Gastroesophageal sphincter (tissue), 4 donors: ENCODE results near the gene SPATA20. TPM values are rescaled to one million over a fixed set of nuclear protein-coding genes. Genes with fewer than 3 reads are reported as not detected.

Experiments used
- ATAC-seq: fragments of 150-250 bp; one replicate; pipeline ENCODE4 v1.9.1; 2016; ENCODE audit warnings: mild to moderate bottlenecking, moderate library complexity
- H3K27ac ChIP-seq, 4 donors: fragments of 200-600 bp; sonication (generic) in 3 of 4; 1 replicate in 3 of 4; 2 replicates in 1 of 4; pipeline ENCODE4 v1.5.1; 2016 to 2019
- H3K27me3 ChIP-seq: fragments of 200-600 bp; sonication (generic); one replicate; pipeline ENCODE4 v1.5.1; 2019
- H3K36me3 ChIP-seq, 2 donors: fragments of 200-600 bp; sonication (generic); one replicate each; pipeline ENCODE4 v1.5.1; 2019; ENCODE audit warnings: control low read depth in 1 of 2
- H3K4me1 ChIP-seq, 3 donors: fragments of 200-600 bp; sonication (generic); 1 replicate in 2 of 3; 2 replicates in 1 of 3; pipeline ENCODE4 v1.5.1; 2016 to 2019; ENCODE audit warnings: control low read depth in 2 of 3
- H3K4me3 ChIP-seq, 2 donors: fragments of 200-600 bp; sonication (generic); one replicate each; pipeline ENCODE4 v1.5.1; 2019; ENCODE audit warnings: mild to moderate bottlenecking in 1 of 2, moderate library complexity in 1 of 2
- H3K9me3 ChIP-seq, 3 donors: fragments of 200-600 bp; sonication (generic); one replicate each; pipeline ENCODE4 v1.5.1; 2017 to 2019; ENCODE audit warnings: control low read depth in 2 of 3
- EP300 ChIP-seq: sonication (generic); formaldehyde crosslinking; IDR thresholded peaks from one replicate; pipeline ENCODE4 v1.6.1; 2017; ENCODE audit warnings: antibody characterized with exemption, mild to moderate bottlenecking
- POLR2A ChIP-seq, 2 donors: fragments of 450-650 bp; IDR thresholded peaks; one replicate each; pipeline ENCODE4 v1.6.1; 2017; ENCODE audit warnings: antibody characterized with exemption in 2 of 2, mild to moderate bottlenecking in 2 of 2, moderate library complexity in 1 of 2
- POLR2AphosphoS5 ChIP-seq: sonication (generic); formaldehyde crosslinking; IDR thresholded peaks from one replicate; pipeline ENCODE4 v1.6.1; 2017; ENCODE audit warnings: antibody characterized with exemption
- WGBS, 2 donors: methylation state at CpG; one replicate each; pipeline ENCODE4 v1.1.5; 2018; ENCODE audit warnings: low coverage in 1 of 2; 5-methylcytosine and 5-hydroxymethylcytosine counted together
- total RNA-seq, 4 donors: library from RNA; depleted of rRNA; stranded (reverse); fragments of >200 nt; gene quantifications; one replicate each; pipeline ENCODE4 v1.1.0, GENCODE V29; 2016
- TF ChIP-seq, protein P1 (sequence below), 4 experiments: fragments of 200-600 bp in 2 of 4; fragments of 450-650 bp in 2 of 4; sonication (generic) in 1 of 4; IDR thresholded peaks; one replicate each; pipeline ENCODE4 v1.5.1; 2017 to 2019; ENCODE audit warnings: antibody characterized with exemption in 4 of 4, mild to moderate bottlenecking in 2 of 4, moderate library complexity in 2 of 4

SPATA20 gene
- total RNA-seq, 4 donors from 2014 or later = 45.0 to 75.3 (median 59.8) TPM

DNA sequence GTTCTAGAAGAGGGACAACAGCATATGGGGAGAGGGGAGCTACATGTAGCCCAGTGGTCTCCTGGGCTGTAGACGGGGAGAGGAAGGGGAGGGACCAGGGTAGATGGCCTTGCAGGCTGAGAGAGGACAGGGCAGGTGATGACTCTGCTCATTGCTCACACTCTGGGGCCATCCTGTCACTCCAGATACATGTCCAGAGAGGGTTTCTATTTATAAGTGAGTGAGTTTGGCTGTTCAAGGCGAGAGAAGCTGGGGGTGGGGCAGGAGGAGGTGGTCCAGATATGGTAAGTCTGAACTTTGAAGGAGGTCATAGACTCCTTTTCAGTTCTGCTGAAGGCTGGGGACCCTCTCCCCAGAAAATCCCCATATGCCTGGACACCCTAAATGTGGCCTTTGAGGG, 35.8 kb downstream of the SPATA20 start:
- Histone ChIP-seq H3K27ac (no peak overlapping the region), H3K4me1 (no peaks in the 10 kb centered on the region), H3K27me3 (peaks cover 9% of the 10 kb centered on the region), H3K9me3 (no peaks in the 10 kb centered on the region), H3K36me3 (no peaks in the 10 kb centered on the region), H3K4me3 (no peak overlapping the region)
- TF ChIP-seq, protein P1, sequence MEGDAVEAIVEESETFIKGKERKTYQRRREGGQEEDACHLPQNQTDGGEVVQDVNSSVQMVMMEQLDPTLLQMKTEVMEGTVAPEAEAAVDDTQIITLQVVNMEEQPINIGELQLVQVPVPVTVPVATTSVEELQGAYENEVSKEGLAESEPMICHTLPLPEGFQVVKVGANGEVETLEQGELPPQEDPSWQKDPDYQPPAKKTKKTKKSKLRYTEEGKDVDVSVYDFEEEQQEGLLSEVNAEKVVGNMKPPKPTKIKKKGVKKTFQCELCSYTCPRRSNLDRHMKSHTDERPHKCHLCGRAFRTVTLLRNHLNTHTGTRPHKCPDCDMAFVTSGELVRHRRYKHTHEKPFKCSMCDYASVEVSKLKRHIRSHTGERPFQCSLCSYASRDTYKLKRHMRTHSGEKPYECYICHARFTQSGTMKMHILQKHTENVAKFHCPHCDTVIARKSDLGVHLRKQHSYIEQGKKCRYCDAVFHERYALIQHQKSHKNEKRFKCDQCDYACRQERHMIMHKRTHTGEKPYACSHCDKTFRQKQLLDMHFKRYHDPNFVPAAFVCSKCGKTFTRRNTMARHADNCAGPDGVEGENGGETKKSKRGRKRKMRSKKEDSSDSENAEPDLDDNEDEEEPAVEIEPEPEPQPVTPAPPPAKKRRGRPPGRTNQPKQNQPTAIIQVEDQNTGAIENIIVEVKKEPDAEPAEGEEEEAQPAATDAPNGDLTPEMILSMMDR (IDR thresholded peaks at IDR 0.05) = no peak
- TF ChIP-seq POLR2A (IDR thresholded peaks at IDR 0.05) = no peak
- no peak for TF ChIP-seq EP300
- TF ChIP-seq POLR2AphosphoS5 = no peak
- no peak for ATAC-seq
- WGBS, 2 donors = 93% methylated on average over 2 of the region's 2 CpGs; no CpG with 5 or more reads in 1 of the 2 donors

DNA sequence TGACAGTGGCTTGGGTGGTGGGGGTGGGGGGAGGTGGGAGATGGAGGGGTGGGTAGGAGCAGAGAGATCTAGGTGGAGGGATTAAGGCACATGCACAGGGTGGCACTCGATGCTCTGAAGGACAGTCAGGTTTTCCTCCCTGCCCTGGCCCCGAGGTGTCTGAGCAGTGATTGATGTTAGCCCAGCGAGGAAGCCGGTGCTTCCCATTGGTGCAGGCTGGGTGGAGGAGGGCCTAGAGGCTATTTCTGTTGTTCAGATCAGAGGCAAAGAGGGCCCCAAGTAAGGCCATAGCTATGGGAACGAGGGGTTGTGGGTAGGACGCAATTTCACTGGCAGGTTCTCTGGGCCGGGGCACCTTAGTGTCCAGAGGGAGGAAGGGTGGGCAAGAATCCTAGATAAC, 36.7 kb downstream of the SPATA20 start:
- H3K4me1 ChIP-seq = peaks cover 0 to 4% (median 1%) of the 10 kb centered on the region in 3 donors
- no peak for ATAC-seq
- H3K9me3 ChIP-seq = no peaks in the 10 kb centered on the region
- peaks cover 9% of the 10 kb centered on the region for H3K27me3 ChIP-seq
- 59 to 88% methylated on average over 4 to 6 of the region's 7 CpGs for WGBS, 2 donors
- no peaks in the 10 kb centered on the region for H3K36me3 ChIP-seq
- no peak overlapping the region for H3K27ac ChIP-seq
- TF ChIP-seq POLR2AphosphoS5 = no peak
- TF ChIP-seq, protein P1 (IDR thresholded peaks at IDR 0.05) = no peak
- TF ChIP-seq POLR2A (IDR thresholded peaks at IDR 0.05) = no peak
- TF ChIP-seq EP300 = no peak
- no peak overlapping the region for H3K4me3 ChIP-seq

DNA sequence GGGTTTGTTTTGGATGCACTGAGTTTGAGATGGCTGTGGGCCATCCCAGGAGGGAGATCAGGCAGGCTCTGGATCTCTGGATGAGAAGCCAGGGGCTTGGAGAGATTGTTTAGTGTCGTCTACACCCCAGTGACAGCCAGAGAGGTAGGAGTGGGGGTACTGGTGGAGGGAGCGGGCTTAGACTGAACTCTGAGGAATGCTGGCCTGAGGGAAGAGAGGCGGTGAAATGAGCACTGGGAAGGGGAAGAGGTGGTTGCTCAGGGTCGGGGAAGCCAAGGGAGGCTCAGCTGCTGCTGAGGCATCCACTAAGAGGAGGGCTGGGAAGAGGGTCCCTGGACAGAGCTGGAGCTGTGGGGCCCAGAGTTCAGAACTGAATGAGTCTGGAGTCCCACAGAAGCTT, 37.1 kb downstream of the SPATA20 start:
- H3K36me3 ChIP-seq = no peaks in the 10 kb centered on the region
- H3K4me1 ChIP-seq = peaks cover 1 to 9% (median 6%) of the 10 kb centered on the region in 3 donors
- no peak for ATAC-seq
- TF ChIP-seq, protein P1 (IDR thresholded peaks at IDR 0.05) = no peak
- TF ChIP-seq EP300 (no peak), POLR2AphosphoS5 (no peak)
- H3K27me3 ChIP-seq = peaks cover 9% of the 10 kb centered on the region
- no peaks in the 10 kb centered on the region for H3K9me3 ChIP-seq
- H3K4me3 ChIP-seq = no peak overlapping the region
- H3K27ac ChIP-seq = no peak overlapping the region
- 73 to 95% methylated on average over 3 of the region's 4 CpGs for WGBS, 2 donors

DNA sequence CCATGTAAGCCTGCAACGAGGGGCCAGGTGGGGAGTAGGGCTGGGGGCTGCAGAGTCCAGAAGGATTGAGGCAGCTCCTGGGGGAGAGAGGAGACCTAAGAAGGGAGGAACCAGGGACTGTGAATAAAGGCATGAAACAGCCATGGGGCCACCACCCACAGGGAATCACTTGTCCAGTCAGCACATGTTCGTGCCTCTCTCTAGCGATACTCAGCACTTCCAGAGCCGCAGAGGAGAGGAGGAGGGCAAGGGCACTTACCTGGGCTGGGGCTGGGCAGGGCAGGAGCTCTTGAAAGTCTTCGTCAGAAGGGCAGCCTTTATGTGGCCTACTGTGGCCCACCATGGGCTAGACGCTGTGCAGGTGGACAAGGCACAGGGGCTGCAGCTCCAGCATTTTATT, 37.8 kb downstream of the SPATA20 start:
- Histone ChIP-seq H3K27ac (no peak overlapping the region), H3K27me3 (peaks cover 9% of the 10 kb centered on the region), H3K4me3 (no peak overlapping the region), H3K36me3 (no peaks in the 10 kb centered on the region), H3K4me1 (peaks cover 3 to 15% (median 13%) of the 10 kb centered on the region in 3 donors), H3K9me3 (no peaks in the 10 kb centered on the region)
- WGBS, 2 donors = 87 to 92% methylated on average over 3 to 4 of the region's 6 CpGs
- TF ChIP-seq POLR2AphosphoS5 (no peak), POLR2A (IDR thresholded peaks at IDR 0.05) (no peak), EP300 (no peak)
- TF ChIP-seq, protein P1 (IDR thresholded peaks at IDR 0.05) = no peak
- ATAC-seq = no peak

DNA sequence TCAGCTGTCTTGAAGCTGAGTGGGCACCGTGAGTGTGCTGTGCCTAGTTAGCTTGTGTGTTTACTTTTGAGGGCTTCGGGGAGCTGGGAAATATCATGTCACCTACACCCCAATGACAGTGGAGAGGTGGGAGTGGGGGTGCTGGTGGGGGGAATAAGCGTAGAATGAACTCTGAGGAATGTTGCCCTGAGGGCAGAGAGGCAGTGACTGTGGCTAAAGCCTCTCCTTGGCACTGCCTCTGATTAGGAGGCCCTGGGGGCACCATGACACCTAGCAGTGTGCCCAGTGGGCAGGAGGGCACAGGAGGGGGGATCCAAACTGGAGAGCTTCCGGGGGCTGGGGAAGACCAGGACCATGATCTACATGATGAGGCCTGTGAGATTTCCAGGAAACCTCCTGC, 38.4 kb downstream of the SPATA20 start:
- TF ChIP-seq, protein P1 (IDR thresholded peaks at IDR 0.05) = no peak
- TF ChIP-seq EP300 (no peak), POLR2A (IDR thresholded peaks at IDR 0.05) (no peak), POLR2AphosphoS5 (no peak)
- H3K4me3 ChIP-seq = no peak overlapping the region
- peaks cover 4% of the 10 kb centered on the region for H3K27me3 ChIP-seq
- H3K4me1 ChIP-seq = peaks cover 3 to 21% (median 18%) of the 10 kb centered on the region in 3 donors
- no peaks in the 10 kb centered on the region for H3K36me3 ChIP-seq
- no peak overlapping the region for H3K27ac ChIP-seq
- WGBS, 2 donors = 69 to 91% methylated on average over 1 to 3 of the region's 4 CpGs
- ATAC-seq = no peak
- no peaks in the 10 kb centered on the region for H3K9me3 ChIP-seq
